Inflammatory macrophage treated with lipopolysaccharide for 1 hour (primary cell): ENCODE data around the gene HOXA6.

ENCODE experiments used
- DNase-seq, 2 donors: peaks; one replicate each; pipeline ENCODE4 v3.0.0-alpha.2; 2020 to 2022

The HOXA6 gene

GRCh38 chr7:27172823-27173510, 25.4 kb upstream of the HOXA6 start:
- DNase-seq, result no peak

- DNase-seq, result no peak
Observed at GRCh38 chr7:27172315-27172774, 24.8 kb upstream of the HOXA6 start.

- DNase-seq, result no peak
Observed at GRCh38 chr7:27171637-27172314, 24.2 kb upstream of the HOXA6 start.

- DNase-seq, result no peak
Observed at GRCh38 chr7:27171325-27171636, 23.7 kb upstream of the HOXA6 start.

GRCh38 chr7:27170426-27171324, 23.1 kb upstream of the HOXA6 start:
- DNase-seq, result no peak

GRCh38 chr7:27169658-27170425, 22.3 kb upstream of the HOXA6 start:
- DNase-seq, result no peak

- no peak for DNase-seq
Observed at GRCh38 chr7:27168265-27168947, 20.8 kb upstream of the HOXA6 start.

- DNase-seq, result no peak
Observed at GRCh38 chr7:27167916-27168264, 20.3 kb upstream of the HOXA6 start.

- no peak for DNase-seq
Observed at GRCh38 chr7:27166531-27167505, 19.2 kb upstream of the HOXA6 start.

- no peak for DNase-seq
Observed at GRCh38 chr7:27165996-27166530, 18.5 kb upstream of the HOXA6 start.

GRCh38 chr7:27165089-27165995, 17.8 kb upstream of the HOXA6 start, which contains the start of gene HOXA9:
Gene HOXA9 (minus strand): TSS chr7:27165537. CDS start chr7:27165457, 80 bp downstream.
- DNase-seq, result peak; percentile 66 to 83

- peak in 1 of 2 donors; percentile 16 for DNase-seq
Observed at GRCh38 chr7:27164367-27165088, 17.0 kb upstream of the HOXA6 start.

- DNase-seq, result no peak
Observed at GRCh38 chr7:27164045-27164366, 16.4 kb upstream of the HOXA6 start.

- no peak for DNase-seq
Observed at GRCh38 chr7:27163288-27164044, 15.9 kb upstream of the HOXA6 start.

GRCh38 chr7:27162561-27163287, 15.2 kb upstream of the HOXA6 start:
- no peak for DNase-seq

GRCh38 chr7:27161721-27162560, 14.4 kb upstream of the HOXA6 start:
- DNase-seq, result no peak
